H1 (cell line): ENCODE data around the gene FKRP. TPM values are rescaled to one million over a fixed set of nuclear protein-coding genes. Genes with fewer than 3 reads are reported as not detected.

Source experiments
- CTCF ChIA-PET: fragments of 300-600 bp; sonication (Branson Sonifier 250); formaldehyde crosslinking; loops from one replicate; lab custom pipeline; 2021; ENCODE audit not compliant: partially characterized antibody; lab: Charles Lee
- POLR2A ChIA-PET: fragments of 300-600 bp; sonication (Branson Sonifier 250); formaldehyde crosslinking; loops from one replicate; lab custom pipeline; 2021; ENCODE audit warnings: inconsistent platforms; ENCODE audit not compliant: partially characterized antibody; lab: Charles Lee
- DNase-seq, 2 experiments: peaks; one replicate each; pipeline versions ENCODE4 v3.0.0 to v3.0.0-alpha.2; 2010 to 2022; ENCODE audit warnings: low spot score in 2 of 2, low read depth in 1 of 2, mixed read lengths in 1 of 2
- FAIRE-seq: peaks from 2 replicates; lab custom pipeline; 2011; peaks lifted over from hg19 to GRCh38; lab: Jason Lieb, UNC
- H2AFZ ChIP-seq: 2 replicates; pipeline ENCODE4 v1.8.1; 2012; ENCODE audit warnings: low read length, inconsistent platforms
- H2AK5ac ChIP-seq: 2 replicates; pipeline ENCODE4 v1.6.1; 2013; ENCODE audit warnings: low read depth, low read length
- H2BK120ac ChIP-seq: replicated peaks from 2 replicates; pipeline ENCODE3; 2013; ENCODE audit warnings: low read depth, low read length, inconsistent platforms
- H2BK12ac ChIP-seq: 2 replicates; pipeline ENCODE4 v1.6.1; 2013; ENCODE audit warnings: low read depth, low read length
- H2BK15ac ChIP-seq: 2 replicates; pipeline ENCODE4 v1.6.1; 2013; ENCODE audit warnings: low read length
- H2BK20ac ChIP-seq: 2 replicates; pipeline ENCODE4 v1.6.1; 2013; ENCODE audit warnings: low read length
- H2BK5ac ChIP-seq: 2 replicates; pipeline ENCODE4 v1.6.1; 2013; ENCODE audit warnings: low read depth, low read length
- H3K14ac ChIP-seq: 2 replicates; pipeline ENCODE4 v1.6.1; 2013; ENCODE audit warnings: inconsistent platforms; ENCODE audit not compliant: insufficient read length
- H3K18ac ChIP-seq: 2 replicates; pipeline ENCODE4 v1.6.1; 2013; ENCODE audit warnings: low read length; ENCODE audit errors: extremely low read depth
- H3K23ac ChIP-seq: 2 replicates; pipeline ENCODE4 v1.6.1; 2013; ENCODE audit warnings: inconsistent platforms; ENCODE audit not compliant: insufficient read length
- H3K23me2 ChIP-seq: 2 replicates; pipeline ENCODE4 v1.6.1; 2013; ENCODE audit warnings: low read depth, low read length
- H3K27ac ChIP-seq: 2 replicates; pipeline ENCODE4 v1.6.1; 2011; ENCODE audit warnings: low read depth, low read length, inconsistent platforms
- H3K27me3 ChIP-seq, 4 experiments: replicated peaks in 1 of 4; 1 replicate in 1 of 4; 2 replicates in 3 of 4; pipeline versions ENCODE4 v1.6.1 to v1.8.1; 2011 to 2013; ENCODE audit warnings: low read length in 3 of 4, mild to moderate bottlenecking in 3 of 4, inconsistent platforms in 2 of 4, mixed read lengths in 2 of 4, moderate library complexity in 1 of 4; ENCODE audit not compliant: control insufficient read depth in 3 of 4, insufficient read depth in 3 of 4; ENCODE audit errors: extremely low read depth in 1 of 4
- H3K36me3 ChIP-seq, 4 experiments: 2 replicates each; pipeline versions ENCODE4 v1.6.1 to v1.8.1; 2011 to 2013; ENCODE audit warnings: mild to moderate bottlenecking in 4 of 4, low read length in 3 of 4, moderate library complexity in 2 of 4, control low read depth in 1 of 4, inconsistent platforms in 1 of 4; ENCODE audit not compliant: insufficient read depth in 4 of 4, control insufficient read depth in 2 of 4
- H3K4ac ChIP-seq: replicated peaks from 2 replicates; pipeline ENCODE3; 2013; ENCODE audit warnings: low read length, low read depth, mixed read lengths, inconsistent platforms; ENCODE audit not compliant: insufficient read length
- H3K4me1 ChIP-seq, 4 experiments: replicated peaks in 1 of 4; 1 replicate in 1 of 4; 2 replicates in 3 of 4; pipeline versions ENCODE4 v1.6.1 to v1.8.1; 2011 to 2013; ENCODE audit warnings: low read length in 3 of 4, inconsistent platforms in 2 of 4, mixed read lengths in 1 of 4; ENCODE audit not compliant: insufficient read depth in 4 of 4, control insufficient read depth in 3 of 4
- H3K4me2 ChIP-seq, 2 experiments: 2 replicates each; pipeline versions ENCODE4 v1.6.1 to v1.8.1; 2011 to 2013; ENCODE audit warnings: low read depth in 2 of 2, low read length in 2 of 2, control low read depth in 1 of 2, inconsistent platforms in 1 of 2, mild to moderate bottlenecking in 1 of 2; ENCODE audit not compliant: insufficient read depth in 1 of 2
- H3K4me3 ChIP-seq, 4 experiments: fragments of 200-600, 300-600 bp in 1 of 4; sonication (generic), shearing (Covaris generic), sonication (Bioruptor Twin) in 1 of 4; 2 replicates each; pipeline versions ENCODE4 v1.5.1 to v1.8.1; 2011 to 2016; ENCODE audit warnings: low read length in 4 of 4, low read depth in 3 of 4, control low read depth in 2 of 4, inconsistent platforms in 2 of 4, mild to moderate bottlenecking in 2 of 4, mixed read lengths in 1 of 4, moderate library complexity in 1 of 4; ENCODE audit not compliant: insufficient read depth in 2 of 4; ENCODE audit errors: extremely low read depth in 1 of 4
- H3K56ac ChIP-seq: replicated peaks from 2 replicates; pipeline ENCODE3; 2013; ENCODE audit warnings: low read depth, mild to moderate bottlenecking, mixed read lengths, low read length, inconsistent platforms; ENCODE audit not compliant: insufficient read length
- H3K79me1 ChIP-seq: 2 replicates; pipeline ENCODE4 v1.6.1; 2013; ENCODE audit warnings: low read depth, low read length, control low read depth
- H3K79me2 ChIP-seq, 2 experiments: 2 replicates each; pipeline versions ENCODE4 v1.6.1 to v1.8.1; 2012 to 2013; ENCODE audit warnings: low read length in 2 of 2, mild to moderate bottlenecking in 2 of 2, inconsistent platforms in 1 of 2; ENCODE audit not compliant: insufficient read depth in 2 of 2, control insufficient read depth in 1 of 2
- H3K9ac ChIP-seq, 4 experiments: replicated peaks in 1 of 4; 1 replicate in 1 of 4; 2 replicates in 3 of 4; pipeline versions ENCODE4 v1.6.1 to v1.8.1; 2011 to 2013; ENCODE audit warnings: low read depth in 3 of 4, low read length in 3 of 4, control low read depth in 2 of 4, mild to moderate bottlenecking in 2 of 4, moderate library complexity in 2 of 4, inconsistent platforms in 1 of 4; ENCODE audit errors: extremely low read depth in 1 of 4
- H3K9me3 ChIP-seq, 2 experiments: 2 replicates each; pipeline versions ENCODE4 v1.6.1 to v1.8.1; 2012 to 2013; ENCODE audit warnings: mild to moderate bottlenecking in 2 of 2, moderate library complexity in 2 of 2, control low read depth in 1 of 2, inconsistent platforms in 1 of 2, low read depth in 1 of 2, low read length in 1 of 2, mixed read lengths in 1 of 2; ENCODE audit not compliant: insufficient read depth in 2 of 2
- H4K20me1 ChIP-seq, 2 experiments: replicated peaks in 1 of 2; 2 replicates each; pipeline versions ENCODE3 to v1.8.1; 2011 to 2013; ENCODE audit warnings: inconsistent platforms in 2 of 2, low read length in 2 of 2, mild to moderate bottlenecking in 1 of 2; ENCODE audit not compliant: insufficient read depth in 2 of 2, control insufficient read depth in 1 of 2
- H4K5ac ChIP-seq: 2 replicates; pipeline ENCODE4 v1.6.1; 2013; ENCODE audit warnings: low read length, low read depth, mixed read lengths, inconsistent platforms; ENCODE audit not compliant: insufficient read length
- H4K8ac ChIP-seq: 2 replicates; pipeline ENCODE4 v1.8.0; 2013; ENCODE audit warnings: mild to moderate bottlenecking, moderate library complexity, low read length, inconsistent platforms; ENCODE audit not compliant: insufficient read depth; ENCODE audit errors: extremely low read depth
- H4K91ac ChIP-seq: replicated peaks from 2 replicates; pipeline ENCODE3; 2013; ENCODE audit warnings: low read length, mixed read lengths, inconsistent platforms; ENCODE audit not compliant: insufficient read length
- CREB1 ChIP-seq: IDR thresholded peaks from 2 replicates; pipeline ENCODE4 v1.6.1; 2012; ENCODE audit warnings: inconsistent platforms
- MAFK ChIP-seq: IDR thresholded peaks from 2 replicates; pipeline ENCODE4 v1.6.1; 2012; ENCODE audit warnings: low read depth, mild to moderate bottlenecking, improper control_type of control experiment, low read length
- NRF1 ChIP-seq: IDR thresholded peaks from 2 replicates; pipeline ENCODE4 v1.6.1; 2011; ENCODE audit warnings: mild to moderate bottlenecking, low read depth, low read length, improper control_type of control experiment
- RAD21 ChIP-seq, 2 experiments: IDR thresholded peaks in 1 of 2; conservative IDR thresholded peaks in 1 of 2; 2 replicates each; pipeline ENCODE4 v1.6.1; 2011; ENCODE audit warnings: low read depth in 2 of 2, low read length in 2 of 2, improper control_type of control experiment in 1 of 2, inconsistent platforms in 1 of 2, mild to moderate bottlenecking in 1 of 2, moderate library complexity in 1 of 2
- RNF2 ChIP-seq: fragments of 200-900, 300-1000 bp; sonication (generic); IDR thresholded peaks from 2 replicates; pipeline ENCODE4 v1.7.1; 2016; ENCODE audit warnings: borderline replicate concordance, low read depth, mild to moderate bottlenecking, antibody characterized with exemption, low read length; ENCODE audit not compliant: poor library complexity, severe bottlenecking; ENCODE audit errors: missing control alignments
- SIN3A ChIP-seq, 2 experiments: IDR thresholded peaks in 1 of 2; conservative IDR thresholded peaks in 1 of 2; 2 replicates each; pipeline ENCODE4 v1.6.1; 2011 to 2012; ENCODE audit warnings: low read length in 2 of 2, improper control_type of control experiment in 1 of 2, low read depth in 1 of 2, mild to moderate bottlenecking in 1 of 2
- TEAD4 ChIP-seq: IDR thresholded peaks from 2 replicates; pipeline ENCODE4 v1.6.1; 2012; ENCODE audit warnings: low read depth, low read length, inconsistent platforms, mixed read lengths
- WGBS, 2 experiments: shearing (Covaris generic) in 1 of 2; methylation state at CpG; one replicate each; pipeline versions ENCODE4 v1.1.6 to v1.1.7; 2013 to 2015; ENCODE audit warnings: low lambda C conversion rate in 2 of 2, mixed read lengths in 2 of 2, inconsistent platforms in 1 of 2, low coverage in 1 of 2, missing lambda C conversion rate in 1 of 2; ENCODE audit not compliant: insufficient replicate concordance in 2 of 2, insufficient coverage in 1 of 2, insufficient read length in 1 of 2; ENCODE audit errors: extremely low coverage in 1 of 2, missing lambda C conversion rate in 1 of 2; 5-methylcytosine and 5-hydroxymethylcytosine counted together
- polyA plus RNA-seq, 7 experiments: library from polyadenylated mRNA; depleted of rRNA in 3 of 7; stranded (reverse) in 5 of 7; unstranded in 2 of 7; fragments of >200 nt in 5 of 7; fragments of 200-250 nt in 2 of 7; gene quantifications; 1 replicate in 5 of 7; 2 replicates in 1 of 7; 4 replicates in 1 of 7; pipeline versions ENCODE4 v1.2.1 to v1.2.3, GENCODE V29; 2011 to 2013; ENCODE audit warnings: missing spikeins in 2 of 7, mixed read lengths in 2 of 7
- total RNA-seq: library from RNA; stranded (reverse); fragmentation: NEBNext Ultra II Directional; extraction: Animal tissue kit (Norgen Biotek cat#: 25700); gene quantifications from 2 replicates; pipeline ENCODE4 v1.2.1, GENCODE V29; 2021
- TF ChIP-seq, protein P1 (sequence below): IDR thresholded peaks from 2 replicates; pipeline ENCODE4 v1.6.1; 2012; ENCODE audit warnings: inconsistent platforms

Gene FKRP
- total and polyA plus RNA-seq, 2 of the 8 experiments (the other 6 are each of a cell fraction or from before 2014, with no cell fraction given): 17.1 to 24.4 TPM

DNA sequence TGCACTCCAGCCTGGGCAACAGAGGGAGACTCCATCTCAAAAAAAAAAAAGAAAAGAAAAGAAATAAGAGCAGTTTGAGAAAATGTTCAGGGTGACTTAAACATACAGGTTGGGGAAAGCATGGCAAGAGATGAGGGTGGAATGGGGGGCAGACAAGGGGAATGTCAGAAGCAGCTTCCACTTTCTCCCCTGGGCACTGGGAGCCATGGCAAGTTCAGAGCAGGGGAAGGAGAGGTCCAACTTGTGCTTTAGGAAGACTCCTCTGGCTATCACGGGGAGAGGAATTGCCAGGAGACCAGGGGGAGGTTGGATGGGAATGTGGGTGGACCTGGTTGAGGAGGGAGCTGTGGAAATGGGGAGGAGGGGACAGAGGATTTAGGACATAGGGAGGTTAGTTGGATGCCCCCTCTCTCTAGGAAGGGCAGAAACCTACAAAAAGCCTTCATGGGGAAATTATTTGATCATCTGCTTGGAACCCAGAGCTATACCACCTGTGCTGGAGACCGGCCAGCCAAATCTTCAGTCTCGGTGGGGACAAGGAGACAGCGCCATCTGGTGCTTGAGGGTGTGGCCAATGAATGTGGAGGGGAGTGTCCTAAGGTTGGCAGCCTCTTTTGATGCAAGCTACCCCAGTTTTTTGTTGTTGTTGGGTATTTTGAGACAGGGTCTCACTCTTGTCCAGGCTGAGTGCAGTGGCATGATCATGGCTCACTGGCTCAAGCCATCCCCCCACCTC is 7.7 kb downstream of the FKRP start:
- Histone ChIP-seq H3K14ac (no peak overlapping the region), H3K23ac (no peak overlapping the region), H2BK15ac (no peak overlapping the region), H2AK5ac (no peak overlapping the region), H3K4ac (no peak overlapping the region), H3K18ac (no peak overlapping the region), H4K20me1 (peaks cover 3 to 13% of the 10 kb centered on the region in 2 experiments), H3K23me2 (no peaks in the 10 kb centered on the region), H3K79me2 (no peaks in the 10 kb centered on the region), H2BK120ac (no peak overlapping the region), H3K79me1 (no peaks in the 10 kb centered on the region), H2BK12ac (no peak overlapping the region), H3K9me3 (no peaks in the 10 kb centered on the region; a peak in 1 of 4 replicates), H2BK5ac (no peak overlapping the region), H3K9ac (no peak overlapping the region), H3K27ac (no peak overlapping the region), H3K4me2 (no peak overlapping the region), H3K56ac (no peak overlapping the region), H2AFZ (no peak overlapping the region), H4K5ac (no peak overlapping the region), H3K4me1 (no peaks in the 10 kb centered on the region; a peak in 2 of 7 replicates), H3K27me3 (no peaks in the 10 kb centered on the region), H3K4me3 (no peak overlapping the region), H4K91ac (no peak overlapping the region), H2BK20ac (no peak overlapping the region), H3K36me3 (peaks cover 0 to 20% (median 10%) of the 10 kb centered on the region in 4 experiments; a peak in 5 of 8 replicates), H4K8ac (no peak overlapping the region)
- peak in 1 of 2 experiments; percentile 78 for DNase-seq
- ChIA-PET CTCF (interaction anchor here (0.6 to 12.2 kb wide), 32 partner anchors 9 to 465 kb away, joined by 3 to 176 read pairs (median 4); partner anchors contain the start of gene FKRP), POLR2A (interaction anchor here (0.6 to 2.1 kb wide), 11 partner anchors 11 to 60 kb away, joined by 3 to 11 read pairs (median 4); partner anchors contain the start of gene SLC1A5)
- WGBS, 2 experiments: 44% methylated on average over 4 of the region's 4 CpGs; no CpG with 5 or more reads in 1 of the 2 experiments
- peak; percentile 88 for FAIRE-seq
- TF ChIP-seq TEAD4 (0 out of 2 replicates have a peak, but pooled peaks have one; percentile 12), RAD21 (IDR thresholded peaks at IDR 0.05 in 1 of 2, conservative IDR thresholded peaks at IDR 0.05 in 1 of 2; ENCODE audit: low read depth in 2 of 2, low read length in 2 of 2) (peak; percentile 45 to 53), SIN3A (conservative IDR thresholded peaks at IDR 0.05 in 1 of 2, IDR thresholded peaks at IDR 0.05 in 1 of 2; ENCODE audit: low read depth in 1 of 2, low read length in 2 of 2) (no peak), RNF2 (no peak), NRF1 (no peak), CREB1 (0 out of 2 replicates have a peak, but pooled peaks have one; percentile 9), MAFK (no peak)
- TF ChIP-seq, protein P1, sequence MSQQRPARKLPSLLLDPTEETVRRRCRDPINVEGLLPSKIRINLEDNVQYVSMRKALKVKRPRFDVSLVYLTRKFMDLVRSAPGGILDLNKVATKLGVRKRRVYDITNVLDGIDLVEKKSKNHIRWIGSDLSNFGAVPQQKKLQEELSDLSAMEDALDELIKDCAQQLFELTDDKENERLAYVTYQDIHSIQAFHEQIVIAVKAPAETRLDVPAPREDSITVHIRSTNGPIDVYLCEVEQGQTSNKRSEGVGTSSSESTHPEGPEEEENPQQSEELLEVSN: no peak
